ENCODE results near the gene MLIP.
"Not testable (repeated sequence)": the region's sequence is repeated elsewhere in the genome, so short reads cannot be mapped to it uniquely, and the experiment has no call there.

The MLIP gene

DNA sequence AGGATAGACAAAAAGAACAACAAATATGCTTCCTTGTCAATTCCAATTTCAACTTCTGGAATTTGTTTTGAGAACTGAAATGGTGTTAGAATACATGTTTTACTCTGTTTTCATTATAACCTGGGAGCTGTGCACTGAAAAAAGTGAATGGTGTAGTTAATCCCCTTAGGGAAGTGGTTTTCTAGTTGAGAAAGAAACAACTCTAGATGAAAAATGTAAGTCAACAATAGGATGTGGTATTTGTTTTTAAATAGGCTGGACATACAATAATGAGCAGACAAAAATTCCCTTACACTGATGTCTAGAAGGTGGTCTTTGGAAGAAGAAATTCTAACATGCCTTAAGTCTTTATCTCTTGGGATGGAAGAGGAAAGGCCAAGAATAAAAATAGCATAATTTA is 137.1 kb downstream of the MLIP start:
- TF ChIP-seq, protein P1, sequence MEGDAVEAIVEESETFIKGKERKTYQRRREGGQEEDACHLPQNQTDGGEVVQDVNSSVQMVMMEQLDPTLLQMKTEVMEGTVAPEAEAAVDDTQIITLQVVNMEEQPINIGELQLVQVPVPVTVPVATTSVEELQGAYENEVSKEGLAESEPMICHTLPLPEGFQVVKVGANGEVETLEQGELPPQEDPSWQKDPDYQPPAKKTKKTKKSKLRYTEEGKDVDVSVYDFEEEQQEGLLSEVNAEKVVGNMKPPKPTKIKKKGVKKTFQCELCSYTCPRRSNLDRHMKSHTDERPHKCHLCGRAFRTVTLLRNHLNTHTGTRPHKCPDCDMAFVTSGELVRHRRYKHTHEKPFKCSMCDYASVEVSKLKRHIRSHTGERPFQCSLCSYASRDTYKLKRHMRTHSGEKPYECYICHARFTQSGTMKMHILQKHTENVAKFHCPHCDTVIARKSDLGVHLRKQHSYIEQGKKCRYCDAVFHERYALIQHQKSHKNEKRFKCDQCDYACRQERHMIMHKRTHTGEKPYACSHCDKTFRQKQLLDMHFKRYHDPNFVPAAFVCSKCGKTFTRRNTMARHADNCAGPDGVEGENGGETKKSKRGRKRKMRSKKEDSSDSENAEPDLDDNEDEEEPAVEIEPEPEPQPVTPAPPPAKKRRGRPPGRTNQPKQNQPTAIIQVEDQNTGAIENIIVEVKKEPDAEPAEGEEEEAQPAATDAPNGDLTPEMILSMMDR (IDR thresholded peaks at IDR 0.05; ENCODE audit: low read depth, low read length, missing control alignments): no peak
- no peak overlapping the region for H3K4me3 ChIP-seq (replicated peaks; ENCODE audit: low read depth, low read length)
- DNase-seq (ENCODE audit: extremely low read depth, low read depth): no peak

DNA sequence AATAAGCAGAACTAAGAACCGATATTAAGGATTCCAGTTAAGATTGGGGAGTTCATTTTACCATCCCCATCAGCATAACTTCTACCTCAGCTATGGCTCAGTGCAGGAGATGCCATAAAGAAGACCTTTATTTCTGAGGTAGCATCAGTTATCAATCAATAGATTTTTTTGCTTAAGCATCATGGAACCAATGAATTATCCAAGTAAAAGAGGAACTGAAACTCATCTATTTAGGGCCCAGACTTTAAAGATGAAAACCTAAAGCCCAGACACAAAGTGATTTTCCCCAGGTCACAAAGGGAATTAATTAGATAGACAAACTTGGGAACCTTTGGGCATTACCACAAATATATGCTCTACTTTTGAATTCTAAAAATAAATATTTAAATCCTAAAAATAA is 137.8 kb downstream of the MLIP start:
- TF ChIP-seq, protein P1 (IDR thresholded peaks at IDR 0.05; ENCODE audit: low read depth, low read length, missing control alignments): no peak
- no peak for DNase-seq (ENCODE audit: extremely low read depth, low read depth)
- H3K4me3 ChIP-seq (replicated peaks; ENCODE audit: low read depth, low read length): no peak overlapping the region

DNA sequence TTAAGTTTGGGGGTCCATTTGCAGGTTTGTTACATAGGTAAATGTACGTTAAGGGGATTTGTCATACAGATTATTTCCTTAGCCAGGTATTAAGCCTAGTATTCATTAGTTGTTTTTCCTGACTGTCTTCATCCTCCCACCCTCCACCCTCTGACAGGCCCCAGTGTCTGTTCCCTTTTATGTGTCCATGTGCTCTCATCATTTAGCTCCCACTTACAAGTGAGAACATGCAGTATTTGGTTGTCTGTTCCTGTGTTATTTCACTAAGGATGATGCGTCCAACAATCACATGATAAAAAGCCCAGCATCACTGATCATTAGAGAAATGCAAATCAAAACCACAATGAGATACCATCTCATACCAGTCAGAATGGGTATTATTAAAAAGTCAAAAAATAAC is 138.6 kb downstream of the MLIP start:
- DNase-seq (ENCODE audit: extremely low read depth, low read depth); H3K4me3 ChIP-seq (replicated peaks; ENCODE audit: low read depth, low read length): not testable (repeated sequence)

DNA sequence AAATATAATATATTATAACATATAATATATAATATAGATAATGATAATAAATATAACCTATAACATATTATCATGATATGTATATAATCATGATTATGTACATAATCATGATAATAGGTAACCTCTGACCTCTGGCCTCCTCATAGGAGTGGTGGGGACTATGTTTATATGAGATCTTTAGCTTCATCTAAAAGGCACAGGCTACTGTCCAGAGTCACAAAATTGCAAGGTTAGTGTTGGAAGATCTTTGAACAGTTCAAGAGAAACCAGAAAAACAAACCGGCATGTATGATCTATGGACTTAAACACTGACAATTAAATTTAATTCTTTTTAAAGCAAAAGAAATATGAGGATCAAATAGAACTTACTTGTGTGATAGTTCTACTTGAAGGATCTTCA is 141.3 kb downstream of the MLIP start:
- TF ChIP-seq, protein P1 (IDR thresholded peaks at IDR 0.05; ENCODE audit: low read depth, low read length, missing control alignments): no peak
- DNase-seq (ENCODE audit: extremely low read depth, low read depth): no peak
- H3K4me3 ChIP-seq (replicated peaks; ENCODE audit: low read depth, low read length): no peak overlapping the region

DNA sequence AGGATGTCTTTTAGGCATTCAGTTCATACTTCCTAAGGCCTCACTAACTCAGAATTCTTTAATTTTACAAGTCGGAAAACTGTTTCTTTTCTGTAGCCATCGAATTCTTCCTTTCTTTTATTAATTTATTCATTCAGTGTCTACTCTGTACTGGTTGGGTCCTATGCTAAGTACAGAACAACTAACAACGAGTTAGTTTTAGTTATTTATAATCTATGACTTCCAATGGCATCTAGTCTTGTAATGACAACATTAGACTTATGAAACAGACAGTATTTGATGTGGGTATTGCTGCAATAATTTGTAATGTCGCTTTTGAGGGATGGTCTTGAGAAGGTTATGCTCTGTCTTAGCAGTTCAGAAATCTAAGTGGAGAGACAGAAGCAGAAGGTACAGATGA is 141.7 kb downstream of the MLIP start:
- TF ChIP-seq, protein P1 (IDR thresholded peaks at IDR 0.05; ENCODE audit: low read depth, low read length, missing control alignments): no peak
- DNase-seq (ENCODE audit: extremely low read depth, low read depth): no peak
- no peak overlapping the region for H3K4me3 ChIP-seq (replicated peaks; ENCODE audit: low read depth, low read length)

DNA sequence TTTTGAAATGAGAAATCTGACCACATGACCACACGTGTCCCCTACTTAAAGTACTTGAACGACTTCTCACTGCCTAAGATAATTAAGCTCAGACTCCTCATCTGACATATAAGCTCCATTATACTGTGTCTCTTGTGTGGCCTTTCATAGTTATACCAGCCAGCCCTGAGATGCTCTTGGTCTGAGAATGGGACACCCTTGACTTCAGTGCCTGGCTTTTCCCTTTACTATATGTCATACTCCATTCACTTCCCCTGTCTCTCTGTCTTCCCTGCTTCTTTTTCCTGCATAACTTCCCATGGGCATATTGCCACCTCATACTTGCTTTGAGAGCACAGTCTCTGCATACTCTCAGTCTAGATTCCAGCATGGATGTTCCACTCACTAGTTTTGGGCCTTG is 143.6 kb downstream of the MLIP start:
- no peak for DNase-seq (ENCODE audit: extremely low read depth, low read depth)
- TF ChIP-seq, protein P1 (IDR thresholded peaks at IDR 0.05; ENCODE audit: low read depth, low read length, missing control alignments): no peak
- H3K4me3 ChIP-seq (replicated peaks; ENCODE audit: low read depth, low read length): no peak overlapping the region

DNA sequence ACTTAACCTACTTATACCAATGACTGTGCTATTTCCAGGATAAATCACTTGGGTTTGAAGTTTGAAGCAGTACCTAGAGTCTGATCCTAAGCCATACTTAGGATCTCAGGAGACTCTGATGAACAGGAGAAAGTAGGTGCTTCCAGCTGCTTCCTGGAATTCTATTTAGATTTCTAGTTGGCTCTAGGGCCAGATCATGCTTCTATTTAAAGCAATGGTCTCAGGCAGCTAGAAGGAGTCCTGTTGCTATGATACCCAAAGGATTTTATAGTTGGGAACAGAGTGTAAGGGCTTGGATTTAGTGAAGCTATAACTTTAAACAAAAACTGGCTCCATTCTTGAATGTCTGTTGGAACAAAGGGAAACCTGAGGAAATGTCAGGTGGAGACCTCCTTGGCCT is 144.6 kb downstream of the MLIP start:
- DNase-seq (ENCODE audit: extremely low read depth, low read depth): no peak
- no peak overlapping the region for H3K4me3 ChIP-seq (replicated peaks; ENCODE audit: low read depth, low read length)
- TF ChIP-seq, protein P1 (IDR thresholded peaks at IDR 0.05; ENCODE audit: low read depth, low read length, missing control alignments): no peak
